GM11168 (cell line): ENCODE data around the gene IL17RC.
"Not testable (repeated sequence)": the region's sequence is repeated elsewhere in the genome, so short reads cannot be mapped to it uniquely, and the experiment has no call there.

Source experiments
- in situ Hi-C: fragments of 300-500 bp; cut with MboI; formaldehyde crosslinking; loops from one replicate; pipeline ENCODE4 v1.12.0; 2022; ENCODE audit warnings: low sequenced_read_pairs; ENCODE audit not compliant: unreplicated experiment

The IL17RC gene

GRCh38 chr3:9891072-9891622, 25.8 kb upstream of the IL17RC start:
- in situ Hi-C loops = no loop called here

- in situ Hi-C loops = no loop called here
Measured at GRCh38 chr3:9893739-9894138, 23.2 kb upstream of the IL17RC start.

- in situ Hi-C loops = not testable (repeated sequence)
Measured at GRCh38 chr3:9895715-9896114, 21.2 kb upstream of the IL17RC start.

- in situ Hi-C loops = not testable (repeated sequence)
Measured at GRCh38 chr3:9896755-9897407, 20.0 kb upstream of the IL17RC start.

GRCh38 chr3:9897408-9898372, 19.2 kb upstream of the IL17RC start:
- in situ Hi-C loops = no loop called here

- in situ Hi-C loops = no loop called here
Measured at GRCh38 chr3:9898467-9899241, 18.2 kb upstream of the IL17RC start.

- in situ Hi-C loops = no loop called here
Measured at GRCh38 chr3:9899289-9899791, 17.6 kb upstream of the IL17RC start.

- in situ Hi-C loops = not testable (repeated sequence)
Measured at GRCh38 chr3:9900965-9901415, 15.9 kb upstream of the IL17RC start.

- in situ Hi-C loops = no loop called here
Measured at GRCh38 chr3:9901967-9902366, 14.9 kb upstream of the IL17RC start.

- in situ Hi-C loops = no loop called here
Measured at GRCh38 chr3:9902372-9903237, 14.3 kb upstream of the IL17RC start, which contains the start of gene IL17RE. Gene IL17RE, plus strand, starts transcription at chr3:9902848. Its CDS starts 85 bp downstream, at chr3:9902933.

GRCh38 chr3:9903238-9903624, 13.7 kb upstream of the IL17RC start:
- in situ Hi-C loops = no loop called here

GRCh38 chr3:9903904-9904303, 13.0 kb upstream of the IL17RC start:
- in situ Hi-C loops = no loop called here

GRCh38 chr3:9906480-9906879, 10.4 kb upstream of the IL17RC start:
- in situ Hi-C loops = no loop called here

GRCh38 chr3:9908286-9908685, 8.6 kb upstream of the IL17RC start:
- in situ Hi-C loops = no loop called here

GRCh38 chr3:9909221-9910013, 7.5 kb upstream of the IL17RC start:
- in situ Hi-C loops = no loop called here

GRCh38 chr3:9911863-9912262, 5.0 kb upstream of the IL17RC start:
- in situ Hi-C loops = no loop called here

- in situ Hi-C loops = no loop called here
Measured at GRCh38 chr3:9912294-9912935, 4.5 kb upstream of the IL17RC start.

GRCh38 chr3:9913601-9914000, 3.3 kb upstream of the IL17RC start:
- in situ Hi-C loops = no loop called here
